Cardiac muscle cell (in vitro differentiated cells and primary cell): Measurements from ENCODE around the gene CTNNBL1. TPM values are rescaled to one million over a fixed set of nuclear protein-coding genes. Genes with fewer than 3 reads are reported as not detected.

Experiments used
- DNase-seq, 2 donors: peaks; one replicate each; pipeline versions ENCODE4 v3.0.0 to v3.0.0-alpha.2; 2010 to 2017; ENCODE audit warnings: low read depth in 1 of 2, low spot score in 1 of 2
- H3K27ac ChIP-seq: fragments of 200-600 bp; sonication (generic); 2 replicates; pipeline ENCODE4 v1.5.1; 2016
- H3K27me3 ChIP-seq: fragments of 200-600 bp; sonication (generic); 2 replicates; pipeline ENCODE4 v1.6.0; 2016; ENCODE audit warnings: control low read depth
- H3K36me3 ChIP-seq: fragments of 200-600 bp; sonication (generic); 2 replicates; pipeline ENCODE4 v1.5.1; 2016; ENCODE audit warnings: control low read depth
- H3K4me1 ChIP-seq: fragments of 200-600 bp; sonication (generic); 2 replicates; pipeline ENCODE4 v1.8.1; 2017; ENCODE audit warnings: low read depth, mild to moderate bottlenecking, mixed run types
- H3K4me3 ChIP-seq: fragments of 200-600 bp; sonication (generic); 2 replicates; pipeline ENCODE4 v1.5.1; 2016; ENCODE audit warnings: mild to moderate bottlenecking
- H3K9me3 ChIP-seq: fragments of 200-600 bp; sonication (generic); 2 replicates; pipeline ENCODE4 v1.5.1; 2017; ENCODE audit warnings: low read depth, mild to moderate bottlenecking, control low read depth
- polyA plus RNA-seq: library from polyadenylated mRNA; unstranded; fragments of >200 nt; fragmentation: Nextera tagmentation; extraction: Ambion mirVana; gene quantifications from 2 replicates; pipeline ENCODE4 v1.2.1, GENCODE V29; 2016
- total RNA-seq: library from RNA; depleted of rRNA; stranded (reverse); fragments of >200 nt; gene quantifications from 2 replicates; pipeline ENCODE4 v1.2.3, GENCODE V29; 2016
- TF ChIP-seq, protein P1 (sequence below): IDR thresholded peaks from 2 replicates; pipeline ENCODE4 v1.5.1; 2012; ENCODE audit warnings: low read depth, mild to moderate bottlenecking, low read length

CTNNBL1 gene
- total and polyA plus RNA-seq, 2 experiments from 2014 or later: 37.0 to 68.6 TPM

DNA sequence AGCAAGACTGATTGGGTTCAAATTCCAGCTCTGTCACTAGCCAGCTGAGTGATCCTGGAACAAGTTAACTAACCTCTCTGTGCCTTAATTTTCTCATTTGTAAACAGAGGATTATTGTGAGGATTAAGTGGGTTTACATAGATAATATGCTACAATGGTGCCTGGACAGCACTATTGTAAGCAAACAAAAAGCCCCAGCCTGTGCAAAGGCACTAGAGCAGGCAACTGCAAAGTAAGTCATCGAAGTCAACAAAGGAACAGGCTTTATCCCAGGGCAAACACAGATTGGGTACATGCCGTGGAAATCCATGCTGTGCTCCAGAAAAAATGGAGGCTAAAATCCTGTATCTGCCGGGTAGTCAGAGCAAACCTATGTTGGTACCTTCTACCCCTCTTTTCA lies 43.2 kb upstream of the CTNNBL1 start:
- DNase-seq: no peak
- no peaks in the 10 kb centered on the region for H3K4me1 ChIP-seq
- no peaks in the 10 kb centered on the region for H3K27me3 ChIP-seq
- no peak overlapping the region for H3K4me3 ChIP-seq
- H3K27ac ChIP-seq: no peak overlapping the region
- H3K36me3 ChIP-seq: no peaks in the 10 kb centered on the region
- no peaks in the 10 kb centered on the region for H3K9me3 ChIP-seq
- TF ChIP-seq, protein P1, sequence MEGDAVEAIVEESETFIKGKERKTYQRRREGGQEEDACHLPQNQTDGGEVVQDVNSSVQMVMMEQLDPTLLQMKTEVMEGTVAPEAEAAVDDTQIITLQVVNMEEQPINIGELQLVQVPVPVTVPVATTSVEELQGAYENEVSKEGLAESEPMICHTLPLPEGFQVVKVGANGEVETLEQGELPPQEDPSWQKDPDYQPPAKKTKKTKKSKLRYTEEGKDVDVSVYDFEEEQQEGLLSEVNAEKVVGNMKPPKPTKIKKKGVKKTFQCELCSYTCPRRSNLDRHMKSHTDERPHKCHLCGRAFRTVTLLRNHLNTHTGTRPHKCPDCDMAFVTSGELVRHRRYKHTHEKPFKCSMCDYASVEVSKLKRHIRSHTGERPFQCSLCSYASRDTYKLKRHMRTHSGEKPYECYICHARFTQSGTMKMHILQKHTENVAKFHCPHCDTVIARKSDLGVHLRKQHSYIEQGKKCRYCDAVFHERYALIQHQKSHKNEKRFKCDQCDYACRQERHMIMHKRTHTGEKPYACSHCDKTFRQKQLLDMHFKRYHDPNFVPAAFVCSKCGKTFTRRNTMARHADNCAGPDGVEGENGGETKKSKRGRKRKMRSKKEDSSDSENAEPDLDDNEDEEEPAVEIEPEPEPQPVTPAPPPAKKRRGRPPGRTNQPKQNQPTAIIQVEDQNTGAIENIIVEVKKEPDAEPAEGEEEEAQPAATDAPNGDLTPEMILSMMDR: no peak

DNA sequence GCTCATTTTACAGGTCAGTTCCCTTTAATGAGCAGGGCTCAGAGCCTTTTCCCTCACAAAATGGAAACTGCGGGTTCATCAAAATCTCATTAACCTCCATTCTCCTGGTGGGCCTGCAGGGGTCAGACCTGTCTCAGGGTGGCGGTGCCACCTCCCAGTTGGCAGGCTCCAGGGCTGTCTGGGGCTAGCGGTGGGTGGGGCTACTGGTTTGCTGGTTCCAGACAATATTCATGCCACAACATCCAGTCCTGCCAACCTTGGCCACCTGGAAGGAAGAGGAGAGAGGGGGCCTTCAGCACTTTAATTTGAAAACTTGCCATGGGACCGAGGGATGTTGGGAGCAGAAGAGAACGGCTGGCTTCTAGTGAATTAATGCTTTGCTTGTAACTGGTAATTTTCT lies 41.9 kb upstream of the CTNNBL1 start:
- TF ChIP-seq, protein P1: peak; percentile 55
- Histone ChIP-seq H3K4me3 (no peak overlapping the region), H3K27ac (no peak overlapping the region), H3K9me3 (no peaks in the 10 kb centered on the region), H3K4me1 (no peaks in the 10 kb centered on the region), H3K36me3 (no peaks in the 10 kb centered on the region), H3K27me3 (no peaks in the 10 kb centered on the region)
- DNase-seq: peak; percentile 45 to 59

DNA sequence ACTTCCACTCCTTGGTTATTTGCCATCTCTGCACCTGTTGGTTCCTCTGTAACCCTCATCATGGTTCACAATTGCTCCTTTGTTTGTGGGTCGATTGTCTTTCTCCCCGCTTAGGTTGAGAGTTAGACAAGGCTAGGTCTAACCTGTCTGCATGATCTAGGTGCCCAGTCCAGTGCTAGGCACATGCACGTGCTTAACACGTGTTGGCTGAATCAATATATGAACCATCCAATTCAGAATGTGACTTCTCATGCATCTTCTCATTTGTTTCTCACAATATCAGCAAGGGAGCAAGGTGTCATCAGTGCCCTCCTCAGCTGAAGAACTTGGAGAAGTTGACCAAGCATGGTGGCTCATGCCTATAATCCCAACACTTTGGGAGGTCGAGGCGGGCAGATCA lies 36.9 kb upstream of the CTNNBL1 start:
- H3K4me1 ChIP-seq: no peaks in the 10 kb centered on the region
- no peaks in the 10 kb centered on the region for H3K9me3 ChIP-seq
- H3K36me3 ChIP-seq: no peaks in the 10 kb centered on the region
- H3K27me3 ChIP-seq: no peaks in the 10 kb centered on the region
- DNase-seq: no peak
- no peak overlapping the region for H3K4me3 ChIP-seq
- TF ChIP-seq, protein P1: no peak
- H3K27ac ChIP-seq: no peak overlapping the region

DNA sequence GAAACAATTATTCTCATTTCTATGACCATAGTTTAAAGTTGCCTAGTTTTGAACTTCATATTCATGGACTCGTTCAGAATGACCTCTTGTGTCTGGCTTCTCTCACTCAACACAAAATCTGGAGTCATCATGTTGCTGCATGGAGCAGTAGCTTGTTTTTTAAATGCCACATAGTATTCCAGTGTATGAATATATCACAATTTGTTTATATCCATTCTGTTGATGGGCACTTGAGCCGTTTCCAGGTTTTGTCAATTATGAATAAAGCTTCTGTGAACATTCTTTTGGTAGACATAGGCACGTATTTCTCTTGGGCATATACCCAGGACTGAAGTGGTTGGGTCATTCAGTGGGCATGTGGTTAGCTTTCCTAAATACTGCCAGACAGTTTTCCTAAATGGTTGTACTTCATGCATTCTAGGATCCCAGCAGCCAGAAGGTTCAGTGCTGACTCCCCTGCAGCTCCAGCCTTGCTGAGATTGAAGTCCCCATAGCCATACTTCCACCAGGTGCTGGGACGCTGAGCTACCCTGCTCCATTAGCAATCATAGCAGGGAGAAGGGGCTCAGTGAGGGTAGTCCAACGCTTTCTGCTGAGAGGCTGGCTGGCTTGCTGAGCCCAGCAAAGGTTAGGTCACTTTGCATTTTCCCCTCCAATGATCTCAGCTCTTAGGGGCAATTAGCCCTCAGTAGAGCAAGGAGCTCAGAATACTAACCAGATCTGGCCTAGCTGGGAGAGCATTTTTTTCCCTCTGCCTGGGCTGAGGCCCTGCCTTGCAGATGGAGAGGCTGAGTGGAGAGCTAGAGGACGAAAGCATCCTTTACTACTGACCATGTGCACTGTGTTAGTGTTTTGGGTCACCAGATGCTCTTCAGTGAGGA lies 35.7 kb upstream of the CTNNBL1 start:
- Histone ChIP-seq H3K27ac (no peak overlapping the region), H3K4me3 (no peak overlapping the region), H3K27me3 (no peaks in the 10 kb centered on the region), H3K9me3 (no peaks in the 10 kb centered on the region), H3K4me1 (no peaks in the 10 kb centered on the region), H3K36me3 (no peaks in the 10 kb centered on the region)
- TF ChIP-seq, protein P1: no peak
- DNase-seq: no peak

DNA sequence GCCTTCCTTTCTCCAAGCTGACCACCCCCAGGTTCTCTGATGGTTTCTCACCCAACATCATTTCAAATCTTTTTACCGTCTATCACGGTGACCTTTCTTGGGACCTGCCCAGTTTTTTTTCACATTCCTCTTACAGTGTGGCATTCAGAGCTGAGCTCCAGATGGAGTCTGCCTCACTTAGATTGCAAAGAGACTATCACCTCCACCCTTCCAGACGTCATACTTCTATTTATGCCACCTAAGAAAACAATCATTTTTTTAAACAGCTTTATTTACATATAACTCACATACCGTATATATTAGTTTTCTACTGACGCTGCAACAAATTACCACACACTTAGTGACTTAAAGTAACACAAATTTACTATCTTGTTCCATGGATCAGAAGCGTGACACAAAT lies 32.3 kb upstream of the CTNNBL1 start:
- Histone ChIP-seq H3K4me3 (no peak overlapping the region), H3K27ac (no peak overlapping the region), H3K9me3 (no peaks in the 10 kb centered on the region), H3K36me3 (no peaks in the 10 kb centered on the region), H3K27me3 (no peaks in the 10 kb centered on the region), H3K4me1 (no peaks in the 10 kb centered on the region)
- TF ChIP-seq, protein P1: no peak
- no peak for DNase-seq
